Activated naive CD4-positive, alpha-beta T cell treated with Interleukin-2 at 50 U/mL for 16 hours (primary cell): ENCODE measurements around the gene CCDC141.
"Not testable (repeated sequence)": the region's sequence is repeated elsewhere in the genome, so short reads cannot be mapped to it uniquely, and the experiment has no call there.

Experiments used
- DNase-seq: peaks from one replicate; pipeline ENCODE4 v3.0.0-alpha.2; 2020

CCDC141 gene, protein sequence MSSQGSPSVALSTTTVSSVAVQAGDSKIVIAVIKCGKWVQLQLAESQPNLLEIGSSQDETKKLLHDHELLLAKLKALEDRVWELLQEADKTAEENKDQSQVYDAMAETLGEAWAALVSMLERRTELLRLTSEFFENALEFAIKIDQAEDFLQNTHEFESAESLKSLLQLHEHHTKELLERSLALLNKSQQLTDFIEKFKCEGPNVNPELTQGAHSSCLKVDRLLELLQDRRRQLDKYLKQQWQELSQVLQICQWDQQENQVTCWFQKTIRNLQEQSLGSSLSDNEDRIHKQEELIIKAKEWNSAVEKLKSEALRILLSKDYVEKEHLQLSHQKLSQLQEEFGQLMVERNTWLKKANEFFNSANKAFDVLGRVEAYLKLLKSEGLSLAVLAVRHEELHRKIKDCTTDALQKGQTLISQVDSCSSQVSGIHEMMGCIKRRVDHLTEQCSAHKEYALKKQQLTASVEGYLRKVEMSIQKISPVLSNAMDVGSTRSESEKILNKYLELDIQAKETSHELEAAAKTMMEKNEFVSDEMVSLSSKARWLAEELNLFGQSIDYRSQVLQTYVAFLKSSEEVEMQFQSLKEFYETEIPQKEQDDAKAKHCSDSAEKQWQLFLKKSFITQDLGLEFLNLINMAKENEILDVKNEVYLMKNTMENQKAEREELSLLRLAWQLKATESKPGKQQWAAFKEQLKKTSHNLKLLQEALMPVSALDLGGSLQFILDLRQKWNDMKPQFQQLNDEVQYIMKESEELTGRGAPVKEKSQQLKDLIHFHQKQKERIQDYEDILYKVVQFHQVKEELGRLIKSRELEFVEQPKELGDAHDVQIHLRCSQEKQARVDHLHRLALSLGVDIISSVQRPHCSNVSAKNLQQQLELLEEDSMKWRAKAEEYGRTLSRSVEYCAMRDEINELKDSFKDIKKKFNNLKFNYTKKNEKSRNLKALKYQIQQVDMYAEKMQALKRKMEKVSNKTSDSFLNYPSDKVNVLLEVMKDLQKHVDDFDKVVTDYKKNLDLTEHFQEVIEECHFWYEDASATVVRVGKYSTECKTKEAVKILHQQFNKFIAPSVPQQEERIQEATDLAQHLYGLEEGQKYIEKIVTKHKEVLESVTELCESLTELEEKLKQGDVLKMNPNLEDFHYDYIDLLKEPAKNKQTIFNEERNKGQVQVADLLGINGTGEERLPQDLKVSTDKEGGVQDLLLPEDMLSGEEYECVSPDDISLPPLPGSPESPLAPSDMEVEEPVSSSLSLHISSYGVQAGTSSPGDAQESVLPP (N-terminal part only)

DNA sequence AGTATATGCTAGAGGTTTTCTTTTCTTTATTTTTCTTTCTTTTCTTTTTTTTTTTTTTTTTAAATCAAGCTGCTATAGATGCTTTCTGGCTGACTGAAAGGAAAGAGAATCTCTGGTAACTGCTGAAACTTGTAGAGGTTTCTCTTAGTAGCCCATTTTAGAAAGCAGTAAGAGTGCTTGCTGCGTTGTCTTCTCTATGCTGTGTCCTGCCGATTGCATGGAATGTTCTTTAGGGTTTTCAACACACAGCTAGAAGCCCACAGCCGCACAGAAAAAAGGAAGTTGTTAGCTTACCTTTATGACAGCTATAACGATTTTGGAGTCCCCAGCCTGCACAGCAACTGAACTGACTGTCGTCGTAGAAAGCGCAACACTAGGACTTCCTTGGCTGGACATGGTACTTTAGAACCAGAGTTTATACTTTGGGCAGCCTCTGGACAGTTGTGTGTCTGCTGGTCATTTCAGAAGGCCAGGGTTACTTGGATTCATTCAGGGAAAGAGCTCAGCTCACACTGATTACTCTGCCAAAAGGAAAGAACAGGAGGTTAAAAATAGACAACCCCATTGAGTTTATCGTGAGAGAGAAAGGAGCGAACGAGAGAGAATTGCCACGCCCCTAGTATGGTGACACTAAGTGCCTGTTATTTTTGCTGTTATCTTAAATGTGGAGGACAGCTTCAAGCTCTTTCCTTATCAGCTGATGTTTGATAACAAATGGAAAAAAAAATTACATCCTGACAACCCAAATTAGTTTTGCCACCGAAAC lies at the start of gene CCDC141:
Gene CCDC141 (minus strand): TSS at position 592 of the 766 bp plus-strand sequence. CDS start 196 bp downstream, at position 396.
- no peak for DNase-seq

DNA sequence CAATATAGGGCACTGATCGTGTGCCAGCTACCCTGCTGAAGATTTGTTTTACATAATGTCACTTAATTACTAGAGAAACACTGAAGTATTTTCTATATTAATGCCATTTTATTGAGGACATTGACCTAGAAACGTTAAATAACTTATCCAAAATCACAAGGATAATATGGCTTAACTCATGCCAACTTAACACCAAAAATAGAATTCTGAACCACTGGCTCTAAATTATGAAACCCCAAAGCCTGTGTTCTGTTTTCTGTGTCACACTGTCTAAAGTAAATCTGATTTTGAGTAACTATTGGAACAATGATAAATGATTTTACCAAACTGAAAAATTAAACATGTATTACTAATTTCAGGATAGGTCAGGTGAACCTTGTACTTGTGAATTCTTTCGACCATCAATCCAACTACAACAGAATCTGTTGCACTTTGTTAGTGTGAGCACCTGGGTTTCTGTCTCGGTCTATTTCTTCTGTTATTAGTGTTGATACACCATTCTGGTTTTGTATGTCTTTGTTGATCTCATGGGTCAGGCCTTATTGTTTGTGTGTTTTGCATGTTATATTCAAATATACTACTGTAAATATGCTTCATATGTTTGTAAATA lies 48.2 kb upstream of the CCDC141 start:
- DNase-seq: no peak

DNA sequence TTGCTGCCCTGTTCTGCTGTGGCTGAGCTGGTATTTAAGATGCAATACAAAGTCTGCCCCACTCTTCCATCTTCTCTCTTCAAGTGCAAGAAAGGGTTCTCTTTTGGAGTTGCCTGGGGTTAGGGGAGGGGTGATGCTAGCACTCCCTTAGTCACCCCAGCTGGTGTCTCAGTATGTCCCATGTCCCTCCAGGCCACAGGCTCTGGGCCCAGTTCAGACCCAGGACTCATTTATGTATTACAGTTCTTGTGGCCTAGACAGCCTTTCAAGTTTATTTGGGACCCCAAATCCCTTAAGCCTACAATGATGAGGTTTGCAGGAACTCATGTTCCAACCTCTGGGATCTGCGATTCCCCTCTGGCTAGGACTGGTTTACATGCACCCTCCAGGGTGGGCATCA lies 47.2 kb upstream of the CCDC141 start:
- no peak for DNase-seq

DNA sequence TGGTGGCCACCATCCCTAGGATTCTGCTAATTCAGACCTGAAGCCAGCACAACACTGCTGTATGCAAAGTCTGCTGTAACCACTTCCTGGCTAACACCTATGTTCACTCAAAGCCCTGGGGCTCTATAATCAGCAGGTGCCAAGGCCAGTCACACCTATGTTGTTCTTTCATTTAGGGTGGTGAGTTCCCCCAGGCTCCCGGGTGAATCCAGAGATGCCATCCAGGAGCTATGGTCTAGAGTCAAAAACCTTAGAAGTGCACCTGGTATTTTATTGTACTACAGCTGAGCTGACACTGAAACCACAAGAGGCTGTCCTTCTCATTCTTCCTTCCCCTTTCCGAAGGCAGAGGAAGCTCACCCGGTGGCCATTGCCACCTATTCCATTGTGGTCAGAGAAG lies 46.2 kb upstream of the CCDC141 start:
- no peak for DNase-seq

DNA sequence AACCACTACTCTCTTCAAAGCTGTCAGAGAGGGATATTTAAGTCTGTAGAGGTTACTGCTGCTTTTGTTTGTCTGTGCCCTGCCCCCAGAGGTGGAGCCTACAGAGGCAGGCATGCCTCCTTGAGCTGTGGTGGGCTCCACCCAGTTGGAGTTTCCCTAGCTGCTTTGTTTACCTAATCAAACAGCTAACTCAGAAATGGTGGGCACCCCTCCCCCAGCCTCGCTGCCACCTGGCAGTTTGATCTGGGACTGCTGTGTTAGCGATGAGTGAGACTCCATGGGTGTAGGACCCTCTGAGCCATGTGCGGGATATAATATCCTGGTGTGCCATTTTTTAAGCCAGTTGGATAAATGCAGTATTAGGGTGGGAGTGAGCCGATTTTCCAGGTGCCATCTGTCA lies 43.0 kb upstream of the CCDC141 start:
- DNase-seq: not testable (repeated sequence)

DNA sequence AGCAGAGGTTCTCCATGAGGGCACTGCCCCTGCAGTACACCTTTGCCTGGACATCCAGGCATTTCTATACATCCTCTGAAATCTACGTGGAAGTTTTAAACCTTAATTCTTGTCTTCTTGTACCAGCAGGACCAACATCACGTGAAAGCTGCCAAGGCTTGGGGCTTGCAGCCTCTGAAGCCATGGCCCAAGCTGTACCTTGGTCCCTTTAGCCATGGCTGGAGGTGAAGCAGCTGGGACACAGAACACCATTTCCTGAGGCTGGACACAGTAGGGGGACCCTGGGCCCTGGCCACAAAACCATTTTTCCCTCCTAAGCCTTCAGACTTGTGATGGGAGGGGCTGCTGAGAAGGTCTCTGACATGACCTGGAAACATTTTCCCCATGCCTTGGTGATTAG lies 32.8 kb upstream of the CCDC141 start:
- no peak for DNase-seq

DNA sequence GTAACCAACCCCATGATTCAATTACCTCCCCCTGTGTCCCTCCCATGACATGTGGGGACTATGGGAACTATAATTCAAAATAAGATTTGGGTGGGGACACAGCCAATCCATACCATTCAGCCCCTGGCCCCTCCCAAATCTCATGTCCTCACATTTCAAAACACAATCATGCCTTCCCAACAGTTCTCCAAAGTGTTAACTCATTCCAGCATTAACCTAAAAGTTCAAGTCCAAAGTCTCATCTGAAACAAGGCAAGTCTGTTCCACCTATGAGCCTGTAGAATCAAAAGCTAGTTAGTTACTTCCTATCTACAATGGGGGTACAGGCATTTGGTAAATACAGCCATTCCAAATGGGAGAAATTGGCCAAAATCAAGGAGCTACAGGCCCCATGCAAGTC lies 32.0 kb upstream of the CCDC141 start:
- DNase-seq: no peak

DNA sequence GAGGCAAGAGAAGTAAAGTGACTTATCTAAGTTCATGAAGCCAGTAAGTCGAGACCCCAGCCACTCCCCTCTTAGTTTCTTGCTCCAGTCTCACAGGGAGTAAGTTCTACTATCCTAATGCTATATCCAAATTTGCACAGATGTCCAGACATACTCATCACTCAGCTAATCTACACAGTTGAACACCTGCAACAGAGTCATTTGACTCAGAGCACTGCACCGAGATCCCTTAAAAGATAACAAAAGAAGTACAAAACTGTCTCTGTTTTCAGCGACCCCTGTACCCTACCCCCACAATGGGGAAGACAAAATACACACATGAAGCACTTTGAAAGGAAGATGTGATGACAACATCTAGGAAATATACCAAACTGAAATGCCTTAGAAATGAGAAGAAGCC lies 22.6 kb upstream of the CCDC141 start:
- DNase-seq: no peak

DNA sequence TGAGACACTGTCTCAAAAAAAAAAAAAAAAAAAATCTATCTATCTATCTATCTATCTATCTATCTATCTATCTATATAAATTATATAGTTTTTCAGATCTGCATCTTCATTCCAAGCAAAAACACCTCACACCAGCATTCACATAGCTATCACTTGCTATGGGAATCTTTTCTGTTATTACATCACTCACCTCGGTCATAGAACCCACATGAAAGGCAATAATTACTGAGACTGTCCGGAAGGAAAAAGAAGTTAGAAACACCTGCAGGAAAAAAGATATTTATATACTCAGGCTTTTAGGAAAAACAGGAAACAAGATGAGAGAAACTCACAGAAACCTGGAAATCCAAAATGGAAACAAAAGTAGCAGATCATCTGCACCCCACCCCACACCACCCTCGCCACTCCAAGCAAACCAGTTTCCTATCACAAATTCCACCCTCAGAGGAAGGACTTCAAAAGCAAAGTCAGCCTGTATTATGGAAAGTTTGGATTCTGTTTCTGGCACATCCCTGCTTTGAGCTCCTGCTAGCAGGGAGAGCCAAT lies 21.9 kb upstream of the CCDC141 start:
- no peak for DNase-seq

DNA sequence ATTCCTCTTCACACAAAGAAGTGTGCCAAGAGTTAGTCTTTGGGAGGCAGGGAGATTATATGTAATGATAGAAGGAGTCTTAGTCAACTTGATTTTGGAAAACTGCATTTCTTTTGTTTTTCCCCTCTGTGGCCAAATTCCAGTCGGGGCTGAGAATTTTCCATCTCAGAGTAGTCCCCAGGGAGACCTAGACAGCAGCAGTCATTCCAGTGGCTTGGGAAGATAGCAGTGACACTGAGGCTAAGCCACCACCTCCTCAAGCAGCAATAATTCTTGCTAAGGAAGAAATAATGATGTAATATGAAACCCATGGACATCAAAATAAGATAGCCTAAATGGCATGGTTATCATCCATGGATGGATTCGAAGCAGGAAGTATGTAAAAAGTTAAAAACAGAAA lies 21.0 kb upstream of the CCDC141 start:
- no peak for DNase-seq

DNA sequence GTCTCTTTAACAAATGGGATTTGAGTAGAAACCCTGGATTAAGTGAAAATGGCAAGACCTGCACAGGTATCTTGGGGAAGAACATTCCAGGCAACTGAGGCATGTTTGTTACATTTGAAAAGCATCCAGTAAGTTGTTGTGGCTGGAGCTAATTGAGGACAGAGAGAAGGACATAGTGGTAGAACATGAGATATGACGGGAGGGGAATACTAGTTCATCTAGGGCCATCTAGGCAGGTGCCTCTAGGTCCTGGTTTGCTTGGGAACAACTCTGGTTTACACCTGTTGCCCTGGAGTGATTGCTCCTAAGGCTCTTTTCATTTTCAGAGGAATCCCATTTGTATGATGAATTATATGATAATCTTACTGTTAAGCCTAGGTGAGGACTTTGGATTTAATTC lies 19.7 kb upstream of the CCDC141 start:
- no peak for DNase-seq

DNA sequence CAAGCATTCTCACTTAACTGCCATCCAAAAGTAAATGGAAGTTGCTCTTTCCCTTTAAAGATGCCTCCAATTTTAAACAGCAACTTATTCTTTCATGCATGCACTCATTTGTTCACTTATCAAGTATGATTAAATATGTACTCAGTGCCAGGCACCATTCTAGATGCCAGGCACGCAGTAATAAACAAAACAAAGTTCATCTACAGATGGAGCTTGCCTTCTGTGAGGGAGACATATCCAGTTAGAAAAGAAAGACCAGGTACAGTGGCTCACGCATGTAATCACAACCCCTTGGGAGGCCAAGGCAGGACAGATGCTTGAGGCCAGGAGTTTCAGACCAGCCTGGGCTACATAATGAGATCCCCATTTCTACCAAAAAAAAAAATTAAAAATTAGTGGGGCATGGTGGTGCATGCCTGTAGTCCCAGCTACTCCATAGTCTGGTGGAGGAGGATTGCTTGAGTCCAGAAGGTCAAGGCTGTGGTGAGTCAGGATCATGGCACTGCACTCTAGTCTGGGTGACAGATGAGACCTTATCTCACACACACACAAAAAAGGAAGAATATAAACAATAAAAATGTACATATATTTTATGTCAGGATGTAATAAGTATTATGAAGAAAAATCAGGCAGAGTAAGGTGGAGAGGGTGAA lies 19.2 kb upstream of the CCDC141 start:
- no peak for DNase-seq

DNA sequence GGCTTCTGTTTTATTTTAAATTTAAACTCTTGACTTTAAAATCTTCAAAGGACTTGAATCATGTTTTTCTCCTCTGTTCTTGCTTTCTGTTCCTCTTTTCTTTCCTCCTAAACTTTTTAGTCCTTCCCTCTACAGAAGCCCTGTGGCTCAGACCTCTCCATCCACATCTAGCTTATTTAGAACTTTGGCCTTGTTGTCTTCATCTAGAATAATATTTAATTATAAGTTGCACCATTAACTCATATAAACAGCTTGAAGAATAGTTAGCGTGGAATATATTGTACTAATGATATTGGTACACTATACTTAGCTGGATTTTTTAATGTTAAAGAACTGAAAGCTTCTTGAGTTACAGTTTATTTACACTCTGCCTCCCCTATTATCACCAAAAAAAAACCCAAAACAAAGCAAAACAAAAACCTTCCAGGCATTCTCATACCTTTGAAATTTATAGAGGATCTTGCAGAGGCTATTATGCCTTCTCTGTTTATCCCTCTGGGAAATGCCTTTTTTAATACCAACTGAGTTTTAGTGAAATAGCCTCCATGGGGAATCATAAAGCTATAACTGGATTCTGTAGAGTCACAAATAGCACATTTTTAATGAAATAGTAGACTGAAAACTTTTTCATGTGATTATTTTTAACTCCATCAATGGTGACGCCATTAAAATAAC lies 9.2 kb upstream of the CCDC141 start:
- DNase-seq: no peak

DNA sequence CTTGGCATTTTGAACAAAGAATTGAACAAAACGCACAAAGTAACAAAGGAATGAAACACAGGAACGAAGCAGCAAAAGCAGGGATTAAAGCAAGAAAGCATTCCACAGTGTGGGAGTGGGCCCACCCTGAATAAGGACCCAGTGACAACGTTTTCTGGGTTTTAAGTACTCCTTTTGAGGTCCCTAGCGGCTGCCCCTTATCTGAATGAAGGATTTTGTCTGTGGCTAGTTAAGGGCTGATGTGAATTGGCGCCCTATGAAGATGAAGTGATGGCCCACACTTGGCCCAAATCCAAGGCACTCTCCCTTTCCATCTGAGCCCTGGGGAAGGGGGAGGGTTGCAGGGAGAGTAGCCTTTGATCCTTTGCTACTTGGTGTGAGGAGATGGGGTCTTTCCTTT lies 7.8 kb upstream of the CCDC141 start:
- DNase-seq: no peak

DNA sequence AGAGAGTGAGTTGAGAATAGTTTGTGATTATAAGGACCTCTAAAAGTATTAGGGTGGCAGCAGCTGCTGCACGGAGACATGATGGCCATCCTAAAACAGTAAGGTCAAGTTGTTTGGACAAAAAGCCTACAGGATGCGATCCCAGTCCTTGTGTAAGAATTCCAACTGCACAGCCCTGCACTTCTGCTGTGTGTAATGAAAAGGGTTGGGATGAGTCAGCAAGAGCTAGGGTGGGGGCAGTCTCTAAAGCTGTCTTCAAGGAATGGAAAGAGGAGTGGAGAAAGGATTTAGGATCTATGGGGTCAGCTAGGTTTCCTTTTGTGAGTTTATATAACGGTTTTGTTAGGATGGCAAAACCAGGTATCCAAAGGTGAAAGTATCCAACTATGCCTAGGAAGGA lies 3.6 kb upstream of the CCDC141 start:
- not testable (repeated sequence) for DNase-seq

DNA sequence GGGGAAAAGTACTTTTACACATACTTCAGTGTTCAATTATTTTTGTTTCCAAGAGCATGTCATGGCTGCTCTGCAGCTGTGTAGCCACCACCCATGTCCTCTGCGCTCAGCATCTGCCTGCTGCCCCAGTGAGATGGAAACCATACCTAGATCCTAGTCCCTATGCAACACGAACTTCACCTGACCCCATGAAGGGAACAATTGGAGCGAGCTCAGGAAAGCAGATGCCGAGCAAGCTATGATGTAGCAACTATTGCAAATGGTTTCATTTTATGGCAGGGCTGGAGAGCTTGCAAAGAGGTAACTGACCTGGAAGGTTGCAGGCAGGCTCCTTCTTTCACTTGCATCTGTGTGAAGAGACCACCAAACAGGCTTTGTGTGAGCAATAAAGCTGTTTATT lies 1.3 kb upstream of the CCDC141 start:
- DNase-seq: no peak

DNA sequence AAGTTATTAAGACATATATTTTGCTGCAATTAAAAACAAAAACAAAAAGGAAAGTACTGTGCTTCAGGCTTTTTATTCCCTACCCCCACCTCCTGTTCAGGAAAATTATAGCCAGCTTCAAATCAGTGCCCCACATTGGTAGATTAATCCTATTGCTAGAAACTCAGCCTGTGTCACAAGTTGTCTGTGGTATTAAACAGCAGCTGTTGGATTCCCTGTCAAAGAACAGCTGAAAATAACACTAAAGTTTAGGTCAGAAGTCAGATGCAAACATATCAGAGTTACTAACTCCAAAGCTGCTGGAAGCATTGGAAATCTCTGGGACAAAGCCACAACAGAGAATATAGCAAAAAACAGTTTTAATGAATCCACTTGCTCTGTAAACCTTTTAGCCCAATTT lies 818 bp upstream of the CCDC141 start:
- DNase-seq: no peak

DNA sequence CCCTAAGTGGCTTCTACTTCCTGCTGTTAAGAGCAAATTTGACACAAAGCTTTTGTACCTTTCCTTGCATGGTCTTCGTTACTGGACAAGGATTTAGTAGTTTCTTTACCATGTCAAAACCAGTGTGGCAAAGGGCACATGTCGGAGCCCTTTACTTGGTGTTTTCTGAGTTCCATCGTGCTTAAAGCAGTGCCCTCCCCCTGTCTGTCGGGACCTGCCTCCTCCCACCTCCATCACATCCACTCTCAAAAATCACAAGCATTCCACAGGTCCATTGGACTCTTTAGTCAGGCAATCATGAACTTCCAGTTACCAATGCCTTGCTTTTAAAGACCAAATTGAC lies 763 bp downstream of the CCDC141 start:
- DNase-seq: no peak

DNA sequence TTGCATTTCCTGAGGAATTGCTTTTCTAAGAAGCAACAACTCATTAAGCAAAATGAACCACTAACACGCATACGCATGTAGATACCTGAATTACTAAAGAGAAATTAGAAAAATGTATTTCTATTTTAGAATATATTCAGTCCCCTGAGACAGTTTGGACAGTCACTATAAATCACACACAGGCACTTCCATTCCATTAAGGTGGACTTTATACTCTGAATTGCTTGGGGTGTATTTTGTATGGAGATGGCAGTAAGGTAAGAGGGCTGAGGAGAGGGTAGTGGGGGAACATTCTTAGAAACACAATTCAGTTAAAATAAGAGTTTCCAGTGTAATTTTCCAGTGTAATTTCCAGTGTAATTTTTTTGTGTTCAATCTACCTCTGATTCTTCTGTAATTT lies 1.8 kb downstream of the CCDC141 start:
- DNase-seq: no peak

DNA sequence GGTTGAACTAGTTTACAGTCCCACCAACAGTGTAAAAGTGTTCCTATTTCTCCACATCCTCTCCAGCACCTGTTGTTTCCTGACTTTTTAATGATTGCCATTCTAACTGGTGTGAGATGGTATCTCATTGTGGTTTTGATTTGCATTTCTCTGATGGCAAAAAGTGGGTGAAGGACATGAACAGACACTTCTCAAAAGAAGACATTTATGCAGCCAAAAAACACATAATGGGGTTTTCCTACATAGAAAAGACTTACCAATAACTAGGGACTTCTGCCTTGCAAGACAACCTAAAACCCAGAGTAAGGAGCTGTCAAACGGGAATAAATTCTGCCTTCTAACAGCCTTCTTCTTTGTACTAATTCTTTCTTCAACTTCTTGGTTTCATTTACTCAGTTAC lies 4.3 kb downstream of the CCDC141 start:
- DNase-seq: not testable (repeated sequence)

DNA sequence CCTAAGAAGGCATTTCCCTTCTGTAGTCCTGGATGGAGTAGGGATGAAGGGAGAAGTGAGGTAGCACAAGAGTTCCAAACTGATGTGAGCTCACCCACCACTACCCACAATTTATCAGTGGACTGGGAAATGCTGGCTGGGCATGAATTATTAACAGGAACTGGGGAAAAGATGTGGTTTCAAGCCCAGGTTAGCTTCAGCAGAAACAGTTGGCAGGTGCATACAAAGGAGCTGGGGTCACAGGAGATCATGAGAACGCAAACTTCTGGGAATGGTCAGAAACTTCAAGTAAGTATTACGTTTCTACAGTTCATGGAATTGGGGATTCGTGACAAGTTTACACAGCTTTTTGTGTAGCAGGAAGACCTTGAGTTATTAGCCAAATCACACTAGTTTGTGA lies 5.4 kb downstream of the CCDC141 start:
- DNase-seq: no peak
